Esophagus (tissue), 2 donors: Measurements from ENCODE around the gene FUT4. TPM values are rescaled to one million over a fixed set of nuclear protein-coding genes. Genes with fewer than 3 reads are reported as not detected.
A peak's percentile ranks its signal among the peaks of the same experiment; 100 is the strongest.

ENCODE experiments used
- H3K27ac ChIP-seq, 2 donors: one replicate each; pipeline ENCODE4 v1.5.1; 2013; ENCODE audit warnings: low read depth in 2 of 2, mild to moderate bottlenecking in 2 of 2, inconsistent platforms in 1 of 2, low read length in 1 of 2, moderate library complexity in 1 of 2
- H3K27me3 ChIP-seq, 2 donors: one replicate each; pipeline ENCODE4 v1.6.1; 2013; ENCODE audit warnings: low read length in 2 of 2, control low read depth in 1 of 2, mild to moderate bottlenecking in 1 of 2; ENCODE audit not compliant: insufficient read depth in 2 of 2, control insufficient read depth in 1 of 2
- H3K36me3 ChIP-seq, 2 donors: one replicate each; pipeline ENCODE4 v1.6.1; 2013; ENCODE audit warnings: low read length in 1 of 2; ENCODE audit not compliant: control insufficient read depth in 2 of 2, insufficient read depth in 2 of 2
- H3K4me1 ChIP-seq, 2 donors: one replicate each; pipeline ENCODE4 v1.6.1; 2013; ENCODE audit warnings: low read length in 1 of 2; ENCODE audit not compliant: control insufficient read depth in 2 of 2, insufficient read depth in 2 of 2
- H3K4me3 ChIP-seq, 2 donors: one replicate each; pipeline ENCODE4 v1.5.1; 2013; ENCODE audit warnings: low read length in 2 of 2, mild to moderate bottlenecking in 2 of 2, low read depth in 1 of 2, moderate library complexity in 1 of 2
- H3K9me3 ChIP-seq, 2 donors: one replicate each; pipeline ENCODE4 v1.6.1; 2013; ENCODE audit warnings: mild to moderate bottlenecking in 2 of 2, low read depth in 1 of 2, low read length in 1 of 2, moderate library complexity in 1 of 2; ENCODE audit not compliant: control insufficient read depth in 2 of 2, insufficient read depth in 1 of 2
- WGBS, 2 donors: extraction: QIAGEN DNeasy Blood & Tissue Kit; methylation state at CpG; one replicate each; pipeline ENCODE4 v1.1.7; 2013; 5-methylcytosine and 5-hydroxymethylcytosine counted together
- polyA plus RNA-seq, 2 donors: library from polyadenylated mRNA; stranded (reverse); fragments of 200-250 nt; gene quantifications; one replicate each; pipeline ENCODE4 v1.2.3, GENCODE V29; 2013
- donor health status: healthy with polysubstance abuse.
- donor health status: Bipolar disorder and iron deficiency.

The FUT4 gene
- polyA plus RNA-seq, 2 donors, result 0.61 to 0.75 TPM

GRCh38 chr11:94528551-94528950 is 15.2 kb upstream of the FUT4 start:
- Histone ChIP-seq H3K27me3 (no peaks in the 10 kb centered on the region), H3K9me3 (no peaks in the 10 kb centered on the region), H3K4me1 (no peaks in the 10 kb centered on the region), H3K27ac (no peak overlapping the region), H3K4me3 (no peak overlapping the region), H3K36me3 (no peaks in the 10 kb centered on the region)

- Histone ChIP-seq H3K4me3 (no peak overlapping the region), H3K27me3 (no peaks in the 10 kb centered on the region), H3K9me3 (no peaks in the 10 kb centered on the region), H3K4me1 (no peaks in the 10 kb centered on the region), H3K27ac (no peak overlapping the region), H3K36me3 (no peaks in the 10 kb centered on the region)
- 86 to 87% methylated on average over 3 of the region's 3 CpGs for WGBS, 2 donors
Measured at GRCh38 chr11:94532211-94532610, 11.5 kb upstream of the FUT4 start.

- Histone ChIP-seq H3K9me3 (no peaks in the 10 kb centered on the region), H3K36me3 (no peaks in the 10 kb centered on the region), H3K27me3 (no peaks in the 10 kb centered on the region), H3K4me1 (peaks cover 0 to 2% of the 10 kb centered on the region in 2 donors), H3K4me3 (no peak overlapping the region), H3K27ac (no peak overlapping the region)
- 95% methylated on average over 1 of the region's 1 CpG for WGBS, 2 donors
Measured at GRCh38 chr11:94533206-94533605, 10.5 kb upstream of the FUT4 start.

DNA sequence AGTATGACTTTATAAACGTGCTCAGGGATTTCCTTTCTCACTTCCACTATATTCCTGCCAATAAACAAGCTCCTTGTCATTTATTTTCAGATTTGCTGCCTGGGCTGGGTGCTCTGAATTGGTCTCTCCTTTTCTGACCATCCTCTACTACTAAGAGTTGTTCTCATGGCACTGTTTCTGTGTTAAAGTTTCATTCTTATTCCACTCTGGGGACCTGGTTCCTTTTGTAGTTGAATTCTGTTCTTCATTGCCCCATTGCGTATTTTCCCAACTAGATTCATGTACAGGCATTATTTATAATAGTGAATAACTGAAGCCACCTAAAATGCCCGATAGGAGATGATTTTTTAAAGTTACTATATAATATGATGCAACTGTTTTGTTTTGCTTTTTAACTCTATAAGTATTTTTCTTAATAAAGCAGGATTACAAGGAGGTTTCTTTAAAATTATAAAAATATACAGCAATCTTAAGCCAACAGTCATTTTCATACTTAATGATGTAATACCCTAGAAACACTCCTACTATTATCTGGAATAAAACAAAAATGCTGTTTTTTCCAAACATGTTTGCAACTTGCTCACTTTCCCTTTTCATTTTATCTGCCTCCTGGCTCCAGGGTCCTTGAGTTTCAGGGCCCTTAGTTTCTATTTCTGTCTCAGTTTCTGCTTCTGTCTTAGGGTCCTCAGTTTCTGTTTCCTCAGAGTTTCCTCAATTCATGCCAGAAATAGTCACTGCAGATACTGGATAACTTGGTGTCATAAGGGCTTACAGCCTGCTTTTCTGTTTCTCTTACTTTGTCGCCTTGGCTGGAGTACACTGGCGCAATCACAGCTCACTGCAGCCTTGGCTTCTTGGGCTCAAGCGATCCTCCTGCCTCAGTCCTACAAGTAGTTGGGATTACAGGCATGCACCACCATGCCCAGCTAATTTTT is 9.8 kb upstream of the FUT4 start:
- H3K27me3 ChIP-seq, result no peaks in the 10 kb centered on the region
- no peak overlapping the region for H3K27ac ChIP-seq
- WGBS, 2 donors, result 73 to 76% methylated on average over 6 of the region's 6 CpGs
- no peaks in the 10 kb centered on the region for H3K9me3 ChIP-seq
- H3K36me3 ChIP-seq, result no peaks in the 10 kb centered on the region
- H3K4me1 ChIP-seq, result peaks cover 0 to 2% of the 10 kb centered on the region in 2 donors
- H3K4me3 ChIP-seq, result no peak overlapping the region

DNA sequence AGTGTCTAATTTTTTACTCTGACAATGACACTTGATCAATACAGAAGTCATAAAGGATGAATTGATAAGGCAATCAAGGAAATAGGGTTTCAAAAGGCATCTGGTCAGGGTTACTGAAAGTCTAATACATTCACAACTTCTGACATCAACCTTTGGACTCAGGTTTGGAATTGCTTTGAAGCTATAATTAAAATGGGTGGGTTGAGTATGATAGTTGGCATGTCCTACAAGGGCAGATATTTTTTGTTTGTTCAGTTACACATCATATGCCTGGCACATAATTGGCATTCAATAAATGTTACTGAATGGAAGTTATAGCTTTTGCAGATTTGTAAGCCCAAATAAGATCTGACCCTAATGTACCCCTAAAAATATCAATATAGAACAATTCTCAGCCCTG is 7.3 kb upstream of the FUT4 start:
- Histone ChIP-seq H3K27me3 (no peaks in the 10 kb centered on the region), H3K4me1 (peaks cover 0 to 2% of the 10 kb centered on the region in 2 donors), H3K27ac (no peak overlapping the region), H3K4me3 (no peak overlapping the region), H3K36me3 (no peaks in the 10 kb centered on the region), H3K9me3 (no peaks in the 10 kb centered on the region)

- Histone ChIP-seq H3K4me3 (no peak overlapping the region), H3K9me3 (no peaks in the 10 kb centered on the region), H3K27ac (no peak overlapping the region), H3K27me3 (no peaks in the 10 kb centered on the region), H3K4me1 (peaks cover 0 to 2% of the 10 kb centered on the region in 2 donors), H3K36me3 (no peaks in the 10 kb centered on the region)
- WGBS, 2 donors, result 39 to 41% methylated on average over 3 of the region's 3 CpGs
Measured at GRCh38 chr11:94537031-94537600, 6.6 kb upstream of the FUT4 start.

DNA sequence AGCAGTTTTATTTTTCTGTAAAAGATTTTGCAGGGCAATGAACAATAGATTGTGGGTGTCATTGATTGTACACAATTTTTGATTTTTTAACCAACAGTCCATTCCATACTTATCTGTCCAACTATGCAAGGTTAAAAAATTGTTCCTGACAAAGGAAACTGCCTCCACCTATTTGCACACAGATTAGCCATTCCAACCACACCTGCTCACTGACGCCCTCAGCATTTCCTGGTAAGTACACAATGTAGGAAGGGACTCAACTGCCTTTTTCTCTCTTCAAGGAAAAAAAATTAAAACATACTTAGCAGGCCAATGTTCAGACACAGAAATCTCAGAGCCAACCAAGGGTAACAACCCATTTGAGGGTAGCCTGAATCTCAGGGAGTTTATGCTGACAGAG is 4.3 kb upstream of the FUT4 start:
- WGBS, 2 donors, result 23 to 49% methylated on average over 1 of the region's 1 CpG
- Histone ChIP-seq H3K4me1 (peaks cover 0 to 2% of the 10 kb centered on the region in 2 donors), H3K4me3 (no peak overlapping the region), H3K9me3 (no peaks in the 10 kb centered on the region), H3K36me3 (no peaks in the 10 kb centered on the region), H3K27me3 (no peaks in the 10 kb centered on the region), H3K27ac (peak overlapping the region; percentile 70 to 77)

- H3K27ac ChIP-seq, result peak overlapping the region; percentile 89 to 94
- WGBS, 2 donors, result 14 to 17% methylated on average over 49 to 59 of the region's 59 CpGs
- no peaks in the 10 kb centered on the region for H3K36me3 ChIP-seq
- no peaks in the 10 kb centered on the region for H3K27me3 ChIP-seq
- peaks cover 9 to 10% of the 10 kb centered on the region in 2 donors for H3K4me1 ChIP-seq
- H3K9me3 ChIP-seq, result no peaks in the 10 kb centered on the region
- peak overlapping the region; percentile 61 to 73 for H3K4me3 ChIP-seq
Measured at GRCh38 chr11:94544646-94545263, 1.0 kb downstream of the FUT4 start.

GRCh38 chr11:94545264-94546161 is 1.8 kb downstream of the FUT4 start:
- 56 to 59% methylated on average over 54 of the region's 54 CpGs for WGBS, 2 donors
- H3K27ac ChIP-seq, result no peak overlapping the region
- H3K4me1 ChIP-seq, result peaks cover 9 to 10% of the 10 kb centered on the region in 2 donors
- no peaks in the 10 kb centered on the region for H3K27me3 ChIP-seq
- H3K9me3 ChIP-seq, result no peaks in the 10 kb centered on the region
- H3K4me3 ChIP-seq, result peak overlapping the region; percentile 61 to 73
- no peaks in the 10 kb centered on the region for H3K36me3 ChIP-seq
